NAMALWA (cell line): ENCODE results near the gene RPL18A.
"Not testable (repeated sequence)": the region's sequence is repeated elsewhere in the genome, so short reads cannot be mapped to it uniquely, and the experiment has no call there.

ENCODE experiments used
- DNase-seq: peaks from one replicate; pipeline ENCODE4 v3.0.0-alpha.2; 2015; ENCODE audit warnings: low spot score

RPL18A gene

DNA sequence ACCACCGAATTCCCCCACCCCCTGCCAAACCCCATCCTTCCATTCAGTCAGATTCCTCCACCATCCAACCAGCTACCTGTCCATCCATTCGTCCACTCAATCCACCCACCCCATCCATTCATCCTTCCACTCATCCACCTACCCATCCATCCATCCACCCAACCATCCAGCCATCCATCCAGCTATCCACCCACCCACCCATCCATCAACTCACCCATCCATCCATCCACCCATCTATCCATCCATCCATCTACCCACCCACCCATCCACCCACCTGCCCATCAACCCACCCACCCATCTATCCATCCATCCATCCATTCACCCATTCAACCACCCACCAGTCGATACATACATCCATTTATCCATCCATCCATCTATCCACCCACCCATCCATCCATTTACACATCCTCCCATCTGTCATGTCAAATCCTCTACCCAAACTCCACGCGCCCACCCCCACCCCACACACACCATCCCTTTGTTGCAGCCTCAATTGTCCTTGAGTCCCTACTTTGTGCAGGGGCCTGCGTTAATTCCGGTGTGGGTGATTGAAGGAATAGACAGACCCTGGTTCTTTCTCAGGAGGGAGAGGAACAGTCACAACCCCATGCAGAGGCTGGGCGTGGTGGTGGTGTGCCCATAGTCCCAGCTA is 6.7 kb downstream of the RPL18A start:
- DNase-seq: no peak

DNA sequence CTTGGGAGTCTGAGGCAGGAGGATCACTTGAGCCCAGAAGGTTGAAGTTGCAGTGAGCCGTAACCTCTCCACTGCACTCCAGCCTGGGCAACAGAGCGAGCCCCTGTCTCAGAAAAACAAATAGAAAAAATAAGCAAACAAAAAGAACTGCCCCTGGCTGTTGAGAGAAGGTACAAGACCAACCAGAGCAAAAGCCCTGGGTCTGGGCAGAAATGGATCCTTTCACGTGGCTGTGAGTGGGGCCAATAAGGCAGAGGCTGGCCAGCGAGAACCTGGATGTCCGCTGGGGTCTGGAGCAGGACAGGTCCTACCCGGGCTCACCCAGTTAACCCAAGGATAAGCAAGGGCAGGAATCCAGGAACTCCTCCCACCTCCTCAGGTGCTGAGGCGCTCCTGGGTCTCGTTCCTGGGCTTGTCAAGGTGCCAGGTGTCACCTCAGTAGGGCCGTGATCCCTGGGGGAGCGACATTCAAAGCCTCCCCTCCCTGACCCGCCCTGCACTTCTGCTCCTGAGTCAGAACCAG is 7.3 kb downstream of the RPL18A start:
- peak; percentile 53 for DNase-seq

DNA sequence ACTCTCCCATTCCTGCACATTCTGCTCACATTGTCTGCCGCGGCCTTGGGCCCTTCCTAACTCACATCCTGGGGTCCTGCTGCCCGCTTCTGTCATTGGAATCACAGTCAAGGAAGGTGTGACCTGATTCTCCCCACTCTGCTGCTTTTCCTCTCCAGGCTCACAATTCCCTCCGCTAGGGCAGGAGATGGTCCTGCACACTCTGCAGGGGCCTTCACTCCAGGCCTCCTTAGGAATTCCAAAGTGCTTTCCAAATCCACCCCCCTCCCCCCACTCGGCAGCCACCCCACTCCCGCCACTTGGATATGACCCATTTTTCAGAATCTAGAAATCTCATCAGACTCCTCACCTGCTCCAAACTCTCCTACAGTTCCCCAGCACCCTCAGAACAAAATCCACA is 9.0 kb downstream of the RPL18A start:
- no peak for DNase-seq

DNA sequence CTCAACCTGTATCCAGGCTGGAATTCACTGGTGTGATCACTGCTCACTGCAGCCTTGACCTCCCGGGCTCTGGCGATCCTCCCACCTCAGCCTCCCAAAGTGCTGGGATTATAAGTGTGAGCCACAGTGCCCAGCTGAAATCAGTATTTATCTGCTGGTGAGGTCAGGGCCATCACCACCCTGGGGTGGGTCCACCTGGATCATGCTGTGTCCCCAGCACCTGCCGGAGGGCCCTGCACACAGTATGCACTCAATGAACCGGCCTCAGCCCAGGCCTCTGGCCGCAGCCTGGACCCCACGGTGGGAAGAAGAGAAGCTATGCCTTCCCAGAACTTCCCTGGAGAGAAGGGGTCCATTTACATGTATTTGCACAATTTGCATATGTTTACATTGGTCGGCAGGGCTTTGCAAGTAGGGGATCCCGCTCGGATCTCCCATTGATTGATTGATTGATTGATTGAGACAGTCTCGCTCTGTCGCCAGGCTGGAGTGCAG is 9.5 kb downstream of the RPL18A start:
- no peak for DNase-seq

DNA sequence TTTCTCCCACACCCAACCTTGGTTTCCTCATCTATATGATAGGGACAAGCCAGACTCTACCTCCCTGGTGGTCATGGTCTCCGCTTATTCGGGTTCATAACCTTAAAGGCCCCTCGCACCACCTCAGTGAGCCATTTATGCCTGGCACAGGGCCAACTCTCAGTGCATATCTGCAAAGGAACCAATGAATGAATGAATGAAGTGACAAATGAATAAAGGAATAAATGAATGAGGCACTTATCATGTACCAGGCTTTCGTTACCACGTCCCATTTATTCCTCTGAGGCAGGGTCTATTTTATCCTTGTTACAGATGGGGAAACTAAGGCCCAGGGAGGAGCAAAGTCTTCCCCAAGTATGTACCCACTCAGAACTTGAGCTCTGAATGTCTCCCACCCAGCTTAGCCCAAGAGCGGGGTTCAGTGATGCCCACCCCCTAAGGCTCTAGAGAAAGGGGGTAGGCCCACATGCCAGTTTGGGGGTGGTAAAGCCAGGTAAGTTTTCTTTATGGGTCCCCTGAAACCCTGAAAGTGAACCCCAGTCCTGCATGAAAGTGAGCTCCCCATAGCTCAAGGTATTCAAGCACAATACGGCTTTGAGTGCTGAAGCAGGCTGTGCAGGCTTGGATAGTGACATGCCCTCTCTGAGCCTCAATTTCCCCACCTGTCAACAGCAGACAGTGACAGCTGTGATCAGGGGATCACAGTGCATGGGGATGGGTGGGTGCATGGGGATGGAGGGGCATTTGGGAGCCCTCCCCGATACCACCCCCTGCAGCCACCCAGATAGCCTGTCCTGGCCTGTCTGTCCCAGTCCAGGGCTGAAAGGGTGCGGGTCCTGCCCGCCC is 11.5 kb downstream of the RPL18A start:
- DNase-seq: peak; percentile 32

DNA sequence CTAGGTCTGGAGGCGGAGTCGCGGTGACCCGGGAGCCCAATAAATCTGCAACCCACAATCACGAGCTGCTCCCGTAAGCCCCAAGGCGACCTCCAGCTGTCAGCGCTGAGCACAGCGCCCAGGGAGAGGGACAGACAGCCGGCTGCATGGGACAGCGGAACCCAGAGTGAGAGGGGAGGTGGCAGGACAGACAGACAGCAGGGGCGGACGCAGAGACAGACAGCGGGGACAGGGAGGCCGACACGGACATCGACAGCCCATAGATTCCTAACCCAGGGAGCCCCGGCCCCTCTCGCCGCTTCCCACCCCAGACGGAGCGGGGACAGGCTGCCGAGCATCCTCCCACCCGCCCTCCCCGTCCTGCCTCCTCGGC is 12.2 kb downstream of the RPL18A start, which contains the start of gene SLC5A5:
Gene SLC5A5, plus strand, starts transcription at position 68 of the 373 bp plus-strand sequence. CDS start 375 bp downstream, outside the sequence.
- DNase-seq: peak; percentile 42

DNA sequence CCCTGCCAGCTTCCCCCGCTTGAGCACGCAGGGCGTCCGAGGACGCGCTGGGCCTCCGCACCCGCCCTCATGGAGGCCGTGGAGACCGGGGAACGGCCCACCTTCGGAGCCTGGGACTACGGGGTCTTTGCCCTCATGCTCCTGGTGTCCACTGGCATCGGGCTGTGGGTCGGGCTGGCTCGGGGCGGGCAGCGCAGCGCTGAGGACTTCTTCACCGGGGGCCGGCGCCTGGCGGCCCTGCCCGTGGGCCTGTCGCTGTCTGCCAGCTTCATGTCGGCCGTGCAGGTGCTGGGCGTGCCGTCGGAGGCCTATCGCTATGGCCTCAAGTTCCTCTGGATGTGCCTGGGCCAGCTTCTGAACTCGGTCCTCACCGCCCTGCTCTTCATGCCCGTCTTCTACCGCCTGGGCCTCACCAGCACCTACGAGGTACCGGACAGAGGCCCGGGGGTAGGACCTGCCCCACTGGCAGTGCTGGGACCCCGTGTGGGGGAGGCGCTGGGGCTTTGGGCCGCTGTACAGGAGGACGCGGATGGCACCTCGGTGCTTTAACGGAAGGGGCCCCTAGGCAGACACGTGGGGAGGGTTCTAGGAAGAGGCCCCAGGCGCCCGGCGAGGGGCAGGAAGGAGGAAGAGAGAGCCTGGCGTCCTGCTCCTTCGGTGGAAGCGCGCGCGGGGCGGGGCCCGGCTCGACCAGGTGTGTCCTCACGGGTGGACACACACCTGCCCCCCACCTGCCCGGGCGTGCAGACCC is 12.7 kb downstream of the RPL18A start:
- no peak for DNase-seq

DNA sequence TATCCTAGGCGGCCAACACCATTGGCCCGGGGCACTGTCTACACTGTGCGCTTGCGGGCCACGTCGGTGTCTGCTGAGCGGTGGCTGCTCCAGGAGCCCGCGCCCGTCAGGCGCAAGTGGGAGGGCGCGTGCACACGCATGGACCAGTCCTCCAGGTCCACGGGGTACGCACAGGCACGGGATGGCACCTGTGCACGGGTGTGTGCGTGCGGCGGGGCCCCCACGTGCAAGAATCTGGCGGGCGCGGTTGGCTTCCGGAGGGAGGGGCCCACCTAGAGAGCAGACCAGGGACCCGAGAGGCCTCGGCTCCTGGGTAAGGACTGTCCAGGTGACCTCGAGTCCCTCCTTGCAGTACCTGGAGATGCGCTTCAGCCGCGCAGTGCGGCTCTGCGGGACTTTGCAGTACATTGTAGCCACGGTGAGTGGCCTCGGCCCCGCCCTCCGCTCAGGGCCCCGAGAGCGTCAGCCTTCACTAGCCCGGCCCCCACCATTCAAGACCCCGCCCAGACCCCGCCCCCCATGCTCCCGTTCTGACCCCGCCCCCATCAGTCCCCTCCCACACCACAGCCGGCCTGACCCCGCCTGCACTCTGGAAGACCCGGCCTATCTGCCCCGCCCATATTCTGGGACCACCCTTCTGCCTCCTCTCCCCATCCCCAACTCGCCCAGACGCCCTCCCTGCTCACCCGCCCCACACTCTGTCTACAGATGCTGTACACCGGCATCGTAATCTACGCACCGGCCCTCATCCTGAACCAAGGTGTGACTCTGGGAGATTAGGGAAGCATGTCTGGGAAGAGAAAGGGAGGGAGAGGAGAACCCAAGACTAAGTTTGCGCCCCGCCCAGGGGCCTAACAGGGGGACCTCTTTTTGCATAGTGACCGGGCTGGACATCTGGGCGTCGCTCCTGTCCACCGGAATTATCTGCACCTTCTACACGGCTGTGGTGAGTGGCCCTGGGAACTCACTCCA is 14.4 kb downstream of the RPL18A start:
- DNase-seq: peak; percentile 82

DNA sequence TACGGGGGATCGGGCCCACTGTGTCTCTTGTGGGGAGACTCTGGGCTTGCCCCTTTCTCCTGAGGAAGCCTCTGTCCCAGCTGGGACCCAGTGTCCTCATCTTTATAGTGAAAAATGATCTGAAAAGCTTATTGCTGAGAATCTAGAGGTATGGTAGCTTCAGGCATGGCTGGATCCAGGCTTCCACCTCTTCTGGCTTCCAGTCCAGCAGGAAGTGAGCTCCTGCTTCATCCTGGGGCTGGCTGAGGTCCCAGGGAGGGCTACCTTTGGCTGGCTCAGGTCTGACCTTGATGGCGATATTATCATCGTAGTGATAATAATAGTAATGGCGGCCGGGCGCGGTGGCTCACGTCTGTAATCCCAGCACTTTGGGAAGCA is 15.0 kb downstream of the RPL18A start:
- no peak for DNase-seq

DNA sequence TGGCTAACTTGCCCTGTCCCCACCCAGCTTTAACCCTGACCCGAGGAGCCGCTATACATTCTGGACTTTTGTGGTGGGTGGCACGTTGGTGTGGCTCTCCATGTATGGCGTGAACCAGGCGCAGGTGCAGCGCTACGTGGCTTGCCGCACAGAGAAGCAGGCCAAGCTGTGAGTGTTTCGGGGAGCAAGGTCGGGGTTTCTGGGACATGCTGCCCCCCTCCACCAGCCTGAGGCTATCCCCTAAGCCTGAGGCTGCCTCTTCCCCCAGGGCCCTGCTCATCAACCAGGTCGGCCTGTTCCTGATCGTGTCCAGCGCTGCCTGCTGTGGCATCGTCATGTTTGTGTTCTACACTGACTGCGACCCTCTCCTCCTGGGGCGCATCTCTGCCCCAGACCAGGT is 18.0 kb downstream of the RPL18A start:
- DNase-seq: no peak

DNA sequence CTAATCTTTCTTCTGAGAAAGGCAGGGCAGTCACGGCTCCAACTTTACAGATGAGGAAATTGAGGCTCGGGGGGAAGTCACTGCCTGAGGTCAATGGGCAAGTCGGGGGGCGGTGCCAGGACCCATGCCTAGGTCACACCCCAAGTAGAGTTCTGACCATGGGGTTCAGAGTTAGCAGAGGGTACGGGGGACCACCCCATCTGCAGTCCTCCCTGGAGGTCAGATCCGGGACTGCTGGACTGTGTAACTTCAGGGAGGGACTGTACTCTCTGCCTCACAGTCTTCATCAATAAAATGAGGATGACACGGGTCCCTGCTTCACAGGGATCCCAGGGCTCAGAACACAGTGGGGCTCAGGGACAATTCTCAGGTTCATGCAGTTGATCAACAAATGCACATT is 19.8 kb downstream of the RPL18A start:
- DNase-seq: no peak

DNA sequence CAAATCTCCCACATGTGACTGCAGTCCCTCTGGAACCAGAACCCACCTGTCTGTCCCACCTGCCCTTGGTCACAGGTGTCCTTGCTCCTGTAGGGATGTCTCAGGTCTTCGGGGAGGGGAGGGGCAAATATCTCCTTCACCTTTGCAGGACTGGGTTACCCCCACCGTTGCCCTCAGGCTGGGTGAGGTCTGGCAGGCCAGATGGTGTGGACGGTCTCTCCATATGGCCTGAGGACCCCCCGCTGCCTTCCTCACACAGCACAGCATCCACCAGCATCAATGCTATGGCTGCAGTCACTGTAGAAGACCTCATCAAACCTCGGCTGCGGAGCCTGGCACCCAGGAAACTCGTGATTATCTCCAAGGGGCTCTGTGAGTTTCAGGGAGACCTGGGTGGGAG is 22.0 kb downstream of the RPL18A start:
- no peak for DNase-seq

DNA sequence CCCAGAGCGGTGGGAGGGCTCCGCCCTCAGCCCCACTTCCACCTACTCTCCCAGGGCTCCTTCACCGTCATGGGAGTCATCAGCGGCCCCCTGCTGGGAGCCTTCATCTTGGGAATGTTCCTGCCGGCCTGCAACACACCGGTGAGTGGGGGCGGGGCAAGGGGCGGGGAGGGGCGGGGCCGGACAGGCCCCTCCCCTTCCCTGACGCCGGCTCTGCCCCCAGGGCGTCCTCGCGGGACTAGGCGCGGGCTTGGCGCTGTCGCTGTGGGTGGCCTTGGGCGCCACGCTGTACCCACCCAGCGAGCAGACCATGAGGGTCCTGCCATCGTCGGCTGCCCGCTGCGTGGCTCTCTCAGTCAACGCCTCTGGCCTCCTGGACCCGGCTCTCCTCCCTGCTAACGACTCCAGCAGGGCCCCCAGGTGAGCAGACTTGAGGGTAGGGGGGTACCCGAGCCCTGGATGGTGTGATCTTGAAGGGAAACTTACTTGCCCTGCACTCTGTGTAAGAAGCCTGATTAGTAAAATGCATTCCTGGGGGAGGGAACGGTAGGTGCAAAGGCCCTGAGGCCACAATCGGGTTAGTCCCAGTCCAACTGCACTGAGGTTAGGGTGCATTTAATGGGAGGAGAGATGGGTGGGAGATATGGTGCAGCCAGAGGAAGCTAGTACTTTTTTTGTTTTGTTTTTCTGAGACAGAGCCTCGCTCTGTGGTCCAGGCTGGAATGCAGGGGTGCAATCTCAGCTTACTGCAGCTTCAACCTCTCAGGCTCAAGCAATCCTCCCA is 24.1 kb downstream of the RPL18A start:
- DNase-seq: no peak

DNA sequence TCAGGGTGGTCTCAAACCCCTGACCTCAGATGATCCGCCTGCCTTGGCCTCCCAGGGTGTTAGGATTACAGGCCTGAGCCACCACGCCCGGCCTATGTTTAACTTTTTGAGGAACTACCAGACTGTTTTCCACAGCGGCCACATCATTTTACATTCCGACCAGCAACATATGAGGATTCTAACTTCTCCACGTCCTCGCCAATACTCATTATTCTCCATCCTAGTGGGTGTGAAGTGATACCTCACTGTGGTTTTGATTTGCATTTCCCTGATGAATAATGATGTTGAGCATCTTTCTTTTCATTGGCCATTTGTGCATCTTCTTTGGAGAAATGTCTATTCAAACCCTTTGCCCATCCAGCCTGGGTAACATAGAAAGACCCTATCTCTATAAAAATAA is 26.8 kb downstream of the RPL18A start:
- DNase-seq: no peak

DNA sequence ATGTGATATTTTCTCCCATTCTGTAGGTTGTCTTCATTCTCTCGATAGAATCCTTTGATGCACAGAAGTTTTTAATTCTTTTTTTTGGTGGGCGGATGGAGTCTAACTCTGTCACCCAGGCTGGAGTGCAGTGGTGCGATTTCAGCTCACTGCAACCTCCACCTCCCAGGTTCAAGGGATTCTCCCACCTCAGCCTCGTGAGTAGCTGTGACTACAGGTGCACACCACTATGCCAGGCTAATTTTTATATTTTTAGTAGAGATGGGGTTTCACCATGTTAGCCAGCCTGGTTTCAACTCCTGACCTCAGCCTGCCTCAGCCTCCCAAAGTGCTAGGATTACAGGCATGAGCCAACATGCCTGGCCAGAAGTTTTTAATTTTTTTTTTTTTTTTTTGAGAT is 27.5 kb downstream of the RPL18A start:
- DNase-seq: not testable (repeated sequence)

DNA sequence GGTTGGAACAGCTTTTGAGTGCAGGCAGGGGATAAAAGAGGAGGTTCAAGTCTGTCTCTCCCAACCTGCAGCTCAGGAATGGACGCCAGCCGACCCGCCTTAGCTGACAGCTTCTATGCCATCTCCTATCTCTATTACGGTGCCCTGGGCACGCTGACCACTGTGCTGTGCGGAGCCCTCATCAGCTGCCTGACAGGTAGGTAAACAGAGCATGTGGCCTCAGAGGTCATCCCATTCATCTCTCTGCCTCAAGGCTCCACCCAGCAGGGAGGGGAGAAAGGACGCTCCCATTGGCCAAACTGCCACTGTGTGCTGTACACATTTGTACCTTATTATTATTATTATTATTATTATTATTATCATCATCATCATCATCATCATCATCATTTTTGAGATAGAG is 28.6 kb downstream of the RPL18A start:
- no peak for DNase-seq

DNA sequence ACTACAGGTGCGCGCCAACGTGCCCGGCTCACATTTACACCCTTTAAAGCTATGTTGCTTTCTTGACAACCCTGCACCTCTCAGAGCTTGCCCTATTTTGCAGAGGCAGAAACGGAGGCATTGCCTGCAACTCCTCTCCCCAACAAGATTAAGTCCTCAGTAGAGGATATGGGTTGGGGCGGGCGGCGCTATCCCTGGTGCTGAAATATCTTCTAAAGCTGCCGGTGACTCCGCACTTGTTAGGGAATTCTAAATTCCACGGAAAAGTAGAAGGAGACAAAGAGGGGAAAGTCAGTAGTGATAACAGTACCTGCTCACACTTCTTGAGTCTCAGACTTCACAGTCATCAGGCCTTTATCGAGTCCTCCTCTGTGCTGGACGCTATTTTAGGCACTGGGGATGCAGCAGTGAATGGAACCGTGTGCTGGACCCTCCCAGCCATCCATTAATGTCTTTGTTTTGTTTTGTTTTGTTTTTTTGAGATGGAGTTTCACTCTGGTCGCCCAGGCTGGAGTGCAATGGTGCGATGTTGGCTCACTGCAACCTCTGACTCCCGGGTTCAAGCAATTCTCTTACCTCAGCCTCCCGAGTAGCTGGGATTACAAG is 30.0 kb downstream of the RPL18A start:
- DNase-seq: no peak

DNA sequence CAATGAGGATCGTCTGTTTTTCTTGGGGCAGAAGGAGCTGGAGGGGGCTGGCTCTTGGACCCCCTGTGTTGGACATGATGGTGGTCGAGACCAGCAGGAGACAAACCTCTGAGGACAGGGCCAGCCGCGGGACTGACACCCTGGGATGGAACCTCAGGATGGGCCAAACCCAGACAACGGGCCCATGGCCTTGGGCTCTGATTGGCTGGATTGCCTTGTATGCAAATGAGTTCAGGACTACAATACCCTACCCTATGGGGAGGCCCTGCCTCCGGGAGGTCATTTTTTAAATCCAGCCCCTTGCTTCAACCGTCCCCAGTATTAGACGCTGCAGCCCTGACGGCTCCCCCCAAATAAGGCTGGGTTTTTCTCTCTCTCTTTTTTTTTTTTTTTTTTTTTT is 34.1 kb downstream of the RPL18A start:
- DNase-seq: no peak

DNA sequence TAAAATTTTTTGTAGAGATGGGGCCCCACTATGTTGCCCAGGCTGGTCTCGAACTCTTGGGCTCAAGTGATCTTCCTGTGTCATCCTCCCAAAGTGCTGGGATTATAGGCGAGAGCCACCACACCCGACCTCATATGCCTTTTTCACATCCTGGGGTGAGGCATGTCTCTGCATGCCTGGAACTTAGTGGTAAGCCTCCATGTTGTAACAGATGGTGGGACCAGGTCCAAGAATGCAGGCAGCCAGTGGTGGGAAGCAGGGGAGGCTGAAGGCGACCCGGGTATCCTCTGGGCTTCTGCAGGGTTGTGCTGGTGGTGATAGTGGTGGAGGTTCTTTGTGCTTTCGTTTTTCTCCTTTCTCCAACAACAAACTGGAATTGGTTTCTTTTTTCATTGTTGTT is 43.0 kb downstream of the RPL18A start:
- no peak for DNase-seq

DNA sequence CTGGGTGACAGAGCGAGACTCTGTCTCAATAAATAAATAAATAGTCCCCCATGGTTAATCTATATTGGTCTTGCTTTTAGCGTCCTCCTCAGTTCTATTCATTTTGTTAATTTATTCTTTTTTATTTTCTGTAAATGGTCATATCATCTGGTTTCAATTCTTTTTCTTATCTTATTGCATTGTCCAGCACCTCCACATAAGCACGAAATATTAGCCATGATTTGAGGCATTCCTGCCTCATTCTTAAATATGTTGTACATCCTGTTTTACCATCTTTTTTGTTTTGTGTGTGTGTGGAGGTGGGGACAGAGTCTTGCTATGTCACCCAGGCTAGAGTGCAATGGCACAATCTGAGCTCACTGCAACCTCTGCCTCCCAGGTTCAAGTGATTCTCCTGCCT is 48.5 kb downstream of the RPL18A start:
- DNase-seq: no peak
